ENCODE measurements around the gene EMID1. TPM values are rescaled to one million over a fixed set of nuclear protein-coding genes. Genes with fewer than 3 reads are reported as not detected.

EMID1 gene
- total and polyA plus RNA-seq, 2 experiments from 2014 or later, result 11.5 to 15.0 TPM

- Histone ChIP-seq H3K4me3 (no peak overlapping the region), H3K4me1 (ENCODE audit: insufficient read depth) (no peaks in the 10 kb centered on the region), H3K9me3 (ENCODE audit: low read depth) (no peaks in the 10 kb centered on the region), H3K9me2 (replicated peaks; ENCODE audit: insufficient read depth) (no peaks in the 10 kb centered on the region), H3K79me2 (no peaks in the 10 kb centered on the region), H3K27me3 (no peaks in the 10 kb centered on the region), H3K36me3 (replicated peaks; ENCODE audit: insufficient read depth, low read depth) (no peaks in the 10 kb centered on the region), H3K27ac (no peak overlapping the region), H2AFZ (no peak overlapping the region), H4K20me1 (ENCODE audit: insufficient read depth, poor library complexity, severe bottlenecking) (no peaks in the 10 kb centered on the region), H3K4me2 (no peak overlapping the region)
- DNase-seq (ENCODE audit: low spot score), result no peak
- TF ChIP-seq EZH2 (IDR thresholded peaks at IDR 0.05; ENCODE audit: borderline replicate concordance), result no peak
- TF ChIP-seq EZH2phosphoT487 (IDR thresholded peaks at IDR 0.05; ENCODE audit: low read depth, severe bottlenecking, unreplicated experiment), result no peak
- TF ChIP-seq CTCF (IDR thresholded peaks at IDR 0.05; ENCODE audit: poor library complexity), result no peak
- WGBS (ENCODE audit: low lambda C conversion rate, missing lambda C conversion rate), result 92% methylated on average over 11 of the region's 11 CpGs
These were observed 7.0 kb downstream of the EMID1 start for GRCh38 chr22:29212743-29213142.

GRCh38 chr22:29213493-29213892 is 7.8 kb downstream of the EMID1 start:
- no peaks in the 10 kb centered on the region for H3K4me1 ChIP-seq (ENCODE audit: insufficient read depth)
- H3K9me3 ChIP-seq (ENCODE audit: low read depth), result no peaks in the 10 kb centered on the region
- 83% methylated on average over 9 of the region's 9 CpGs for WGBS (ENCODE audit: low lambda C conversion rate, missing lambda C conversion rate)
- DNase-seq (ENCODE audit: low spot score), result no peak
- H2AFZ ChIP-seq, result no peak overlapping the region
- TF ChIP-seq EZH2phosphoT487 (IDR thresholded peaks at IDR 0.05; ENCODE audit: low read depth, severe bottlenecking, unreplicated experiment) (no peak), CTCF (IDR thresholded peaks at IDR 0.05; ENCODE audit: poor library complexity) (no peak), EZH2 (IDR thresholded peaks at IDR 0.05; ENCODE audit: borderline replicate concordance) (no peak)
- H3K27me3 ChIP-seq, result no peaks in the 10 kb centered on the region
- no peak overlapping the region for H3K27ac ChIP-seq
- H4K20me1 ChIP-seq (ENCODE audit: insufficient read depth, poor library complexity, severe bottlenecking), result no peaks in the 10 kb centered on the region
- no peaks in the 10 kb centered on the region for H3K79me2 ChIP-seq
- no peaks in the 10 kb centered on the region for H3K9me2 ChIP-seq (replicated peaks; ENCODE audit: insufficient read depth)
- no peaks in the 10 kb centered on the region for H3K36me3 ChIP-seq (replicated peaks; ENCODE audit: insufficient read depth, low read depth)
- H3K4me2 ChIP-seq, result no peak overlapping the region
- H3K4me3 ChIP-seq, result no peak overlapping the region

- DNase-seq (ENCODE audit: low spot score), result no peak
- Histone ChIP-seq H3K4me2 (no peak overlapping the region), H4K20me1 (ENCODE audit: insufficient read depth, poor library complexity, severe bottlenecking) (no peaks in the 10 kb centered on the region), H3K4me3 (no peak overlapping the region), H3K9me2 (replicated peaks; ENCODE audit: insufficient read depth) (no peaks in the 10 kb centered on the region), H3K36me3 (replicated peaks; ENCODE audit: insufficient read depth, low read depth) (no peaks in the 10 kb centered on the region), H3K4me1 (ENCODE audit: insufficient read depth) (no peaks in the 10 kb centered on the region), H3K79me2 (no peaks in the 10 kb centered on the region), H2AFZ (no peak overlapping the region), H3K27ac (no peak overlapping the region), H3K27me3 (no peaks in the 10 kb centered on the region), H3K9me3 (ENCODE audit: low read depth) (no peaks in the 10 kb centered on the region)
- TF ChIP-seq EZH2phosphoT487 (IDR thresholded peaks at IDR 0.05; ENCODE audit: low read depth, severe bottlenecking, unreplicated experiment), result no peak
- no peak for TF ChIP-seq CTCF (IDR thresholded peaks at IDR 0.05; ENCODE audit: poor library complexity)
- no peak for TF ChIP-seq EZH2 (IDR thresholded peaks at IDR 0.05; ENCODE audit: borderline replicate concordance)
- 98% methylated on average over 6 of the region's 6 CpGs for WGBS (ENCODE audit: low lambda C conversion rate, missing lambda C conversion rate)
These were observed 8.5 kb downstream of the EMID1 start for GRCh38 chr22:29214232-29214631.

All from hepatocyte (in vitro differentiated cells).